Psoas muscle (tissue), 8 donors: Measurements from ENCODE around the gene FMO5. TPM values are rescaled to one million over a fixed set of nuclear protein-coding genes. Genes with fewer than 3 reads are reported as not detected.

Source experiments
- ATAC-seq, 4 donors: fragments of 200-7000 bp; cut with Tn5 transposase; one replicate each; pipeline ENCODE4 v1.9.1; 2020; ENCODE audit warnings: moderate library complexity in 3 of 4, mild to moderate bottlenecking in 2 of 4
- DNase-seq, 2 donors: peaks; one replicate each; pipeline ENCODE4 v3.0.0-alpha.2; 2020
- H3K27ac ChIP-seq: fragments of 200-600 bp; one replicate; pipeline ENCODE4 v1.8.0; 2022
- H3K27me3 ChIP-seq, 3 donors: fragments of 200-600 bp in 1 of 3; one replicate each; pipeline versions ENCODE4 v1.6.1 to v1.8.0; 2013 to 2022; ENCODE audit warnings: low read length in 2 of 3, mild to moderate bottlenecking in 2 of 3, moderate library complexity in 1 of 3; ENCODE audit not compliant: insufficient read depth in 3 of 3
- H3K36me3 ChIP-seq, 2 donors: fragments of 200-600 bp in 1 of 2; one replicate each; pipeline versions ENCODE4 v1.6.1 to v1.8.0; 2013 to 2022; ENCODE audit warnings: low read depth in 1 of 2, mild to moderate bottlenecking in 1 of 2, moderate library complexity in 1 of 2; ENCODE audit not compliant: insufficient read depth in 1 of 2
- H3K4me1 ChIP-seq: fragments of 200-600 bp; one replicate; pipeline ENCODE4 v1.8.0; 2022
- H3K4me3 ChIP-seq: fragments of 200-600 bp; one replicate; pipeline ENCODE4 v1.8.0; 2022; ENCODE audit warnings: mild to moderate bottlenecking
- H3K9me3 ChIP-seq: fragments of 200-600 bp; one replicate; pipeline ENCODE4 v1.8.0; 2022
- CTCF ChIP-seq: fragments of 200-600 bp; IDR thresholded peaks from one replicate; pipeline ENCODE4 v1.8.0; 2022; ENCODE audit warnings: antibody characterized with exemption
- WGBS, 3 donors: extraction: QIAGEN DNeasy Blood & Tissue Kit; methylation state at CpG; one replicate each; pipeline versions ENCODE4 v1.1.6 to v1.1.7; 2013; 5-methylcytosine and 5-hydroxymethylcytosine counted together
- intact Hi-C, 2 donors: fragments of 100-400 bp; cut with DNase I; formaldehyde crosslinking; loops; one replicate each; pipeline versions ENCODE4 v1.11.0 to v1.14.2; 2022
- polyA plus RNA-seq, 3 donors: library from polyadenylated mRNA; stranded (reverse); fragments of 200-250 nt; gene quantifications; one replicate each; pipeline ENCODE4 v1.2.3, GENCODE V29; 2013
- total RNA-seq, 4 donors: library from RNA; stranded (reverse); fragmentation: NEBNext Ultra II Directional in 2 of 4; extraction: Animal tissue kit (Norgen Biotek cat#: 25700) in 2 of 4; gene quantifications; one replicate each; pipeline versions ENCODE4 v1.2.1 to v1.2.4, GENCODE V29; 2021 to 2023
- donor health status: healthy with polysubstance abuse.
- donor health status: DM: no; HTN: no; CAD: no; lungs with moderate emphysema.
- donor health status: Bipolar disorder and iron deficiency.
- donor health status: healthy.
- donor health status: DM: yes; HTN: yes; CAD: no.
- donor health status: DM: no; HTN: no; CAD: no.
- donor health status: DM: no; HTN: no; CAD: no.
- donor health status: DM: yes; HTN: yes; CAD: no.

FMO5 gene
- total and polyA plus RNA-seq, 7 donors = 0.30 to 1.4 (median 0.53) TPM

GRCh38 chr1:147223740-147224615, 1.2 kb downstream of the FMO5 start:
- no peak for ATAC-seq
- H3K27ac ChIP-seq = no peak overlapping the region
- no peak for TF ChIP-seq CTCF
- H3K36me3 ChIP-seq = no peaks in the 10 kb centered on the region
- no peak overlapping the region for H3K4me3 ChIP-seq
- H3K27me3 ChIP-seq = no peaks in the 10 kb centered on the region
- WGBS, 3 donors = 64 to 67% (median 65%) methylated on average over 14 of the region's 14 CpGs
- intact Hi-C loops = loop anchor here in 1 of 2 donors (5.0 kb wide), 1 partner anchor 42 kb away; no protein-coding TSS in a partner anchor
- no peaks in the 10 kb centered on the region for H3K9me3 ChIP-seq
- no peaks in the 10 kb centered on the region for H3K4me1 ChIP-seq
- no peak for DNase-seq

DNA sequence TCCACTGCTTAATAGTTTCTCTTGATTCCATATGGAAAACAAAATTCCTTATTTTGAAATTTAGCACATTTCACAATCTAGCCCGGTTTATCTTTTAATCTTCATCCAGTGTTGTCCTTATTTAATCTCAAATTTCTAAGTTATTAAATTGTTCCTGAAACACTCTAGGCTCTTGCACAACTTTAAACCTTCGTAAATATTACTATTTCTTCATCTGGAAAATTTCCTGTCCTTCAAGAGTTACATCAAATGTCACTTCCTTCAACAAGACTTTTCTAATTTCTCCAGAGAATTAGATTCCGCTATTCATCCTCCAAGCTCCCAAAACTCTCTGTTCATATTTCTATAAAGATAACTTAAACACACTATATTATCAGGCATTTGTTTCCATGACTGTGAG, 6.5 kb downstream of the FMO5 start:
- Histone ChIP-seq H3K27ac (no peak overlapping the region), H3K4me1 (no peaks in the 10 kb centered on the region), H3K36me3 (no peaks in the 10 kb centered on the region), H3K4me3 (no peak overlapping the region), H3K9me3 (no peaks in the 10 kb centered on the region), H3K27me3 (no peaks in the 10 kb centered on the region)
- intact Hi-C loops = no loop called here
- WGBS, 3 donors = 60 to 64% (median 63%) methylated on average over 3 of the region's 3 CpGs
- ATAC-seq = no peak
- TF ChIP-seq CTCF = no peak
- no peak for DNase-seq

DNA sequence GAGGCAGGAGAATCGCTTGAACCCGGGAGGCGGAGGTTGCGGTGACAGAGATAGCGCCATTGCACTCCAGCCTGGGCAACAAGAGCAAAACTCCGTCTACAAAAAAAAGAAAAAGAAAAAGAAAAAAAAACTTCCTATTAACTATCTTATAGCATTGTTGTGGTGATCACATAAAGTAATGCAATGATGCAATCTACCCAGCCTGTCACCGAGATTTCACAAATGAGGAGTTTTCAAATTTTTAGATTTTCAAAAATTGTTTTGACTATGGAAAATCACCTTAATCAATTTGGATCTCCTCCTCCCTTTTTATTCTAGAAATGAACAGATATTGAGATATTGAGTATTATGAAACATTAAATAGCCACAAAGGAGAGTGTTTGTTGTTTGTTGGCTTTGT, 8.0 kb downstream of the FMO5 start:
- intact Hi-C loops = no loop called here

GRCh38 chr1:147216124-147216523, 9.0 kb downstream of the FMO5 start:
- no peak for TF ChIP-seq CTCF
- intact Hi-C loops = no loop called here
- WGBS, 3 donors = 57 to 90% (median 72%) methylated on average over 3 of the region's 3 CpGs

More for the DNA sequence above, 8.0 kb downstream of the FMO5 start:
- no peak for TF ChIP-seq CTCF
- Histone ChIP-seq H3K4me3 (no peak overlapping the region), H3K27me3 (no peaks in the 10 kb centered on the region), H3K36me3 (no peaks in the 10 kb centered on the region), H3K9me3 (no peaks in the 10 kb centered on the region), H3K27ac (no peak overlapping the region), H3K4me1 (no peaks in the 10 kb centered on the region)
- WGBS, 3 donors = 94 to 99% (median 95%) methylated on average over 7 of the region's 7 CpGs
- ATAC-seq = no peak
- no peak for DNase-seq

DNA sequence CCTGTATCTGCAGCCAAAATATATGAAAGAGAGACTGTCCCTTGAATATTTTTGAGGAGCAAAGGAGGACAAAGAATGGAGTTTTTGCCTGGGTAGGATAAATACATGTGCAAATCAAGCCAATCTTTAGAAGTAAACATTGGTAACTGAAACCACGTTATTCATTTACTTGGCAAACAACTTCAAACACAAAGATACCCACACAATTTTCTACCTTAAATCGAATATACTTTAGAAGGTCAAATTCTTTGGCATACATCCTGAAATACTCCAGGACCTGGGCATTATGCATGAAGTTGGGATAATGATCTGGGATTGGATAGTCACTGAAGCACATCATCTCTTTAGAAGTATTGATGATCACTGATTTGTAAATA, 9.6 kb downstream of the FMO5 start:
- WGBS, 3 donors = 48 to 70% (median 62%) methylated on average over 2 of the region's 2 CpGs
- TF ChIP-seq CTCF = no peak
- H3K27me3 ChIP-seq = no peaks in the 10 kb centered on the region
- intact Hi-C loops = no loop called here
- no peak for DNase-seq
- no peak overlapping the region for H3K27ac ChIP-seq
- no peaks in the 10 kb centered on the region for H3K4me1 ChIP-seq
- no peaks in the 10 kb centered on the region for H3K9me3 ChIP-seq
- no peak overlapping the region for H3K4me3 ChIP-seq
- ATAC-seq = no peak
- H3K36me3 ChIP-seq = no peaks in the 10 kb centered on the region

More at GRCh38 chr1:147216124-147216523, 9.0 kb downstream of the FMO5 start:
- Histone ChIP-seq H3K9me3 (no peaks in the 10 kb centered on the region), H3K27me3 (no peaks in the 10 kb centered on the region), H3K4me3 (no peak overlapping the region), H3K4me1 (no peaks in the 10 kb centered on the region), H3K27ac (no peak overlapping the region), H3K36me3 (no peaks in the 10 kb centered on the region)
- ATAC-seq (no peak), DNase-seq (no peak)
